GM12801 (cell line): ENCODE measurements around the gene WEE1.

Source experiments
- CTCF ChIP-seq: IDR thresholded peaks from one replicate; pipeline ENCODE4 v1.5.1; 2011; ENCODE audit warnings: control low read depth; ENCODE audit not compliant: insufficient read length; ENCODE audit errors: extremely low read depth

Gene WEE1

DNA sequence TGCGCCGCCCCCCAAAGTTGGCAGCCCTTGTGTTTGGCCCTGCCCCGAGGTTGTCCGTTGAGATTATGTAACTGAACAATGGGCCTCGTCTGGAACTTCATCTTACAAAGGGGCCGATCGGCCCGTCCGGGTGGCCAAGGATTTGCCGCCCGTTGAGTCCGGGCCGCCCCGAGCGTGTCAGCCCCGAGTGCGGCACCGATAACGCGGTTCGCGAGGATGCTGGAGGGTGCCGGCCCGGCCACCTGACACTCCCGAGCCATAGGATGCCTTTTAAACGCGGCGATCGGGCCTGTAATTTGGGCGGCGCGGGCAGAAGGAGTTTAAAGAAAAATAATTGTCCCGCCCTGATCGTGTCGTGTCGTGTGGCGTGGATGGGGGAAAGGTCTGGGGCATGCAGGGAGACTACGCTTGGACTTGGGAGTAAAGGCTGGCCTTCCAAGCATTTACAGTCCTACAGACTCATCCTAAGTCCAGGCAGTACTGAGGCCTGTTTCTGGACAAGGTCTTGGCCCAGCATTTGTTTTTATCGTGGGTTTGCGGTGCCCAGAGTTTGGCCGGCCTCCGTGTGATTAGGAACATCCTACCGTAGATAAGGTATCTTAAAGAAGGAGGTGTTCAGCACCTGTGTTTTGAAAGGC lies 1.3 kb downstream of the WEE1 start:
- TF ChIP-seq CTCF, result no peak

- no peak for TF ChIP-seq CTCF
Observed at GRCh38 chr11:9575260-9576240, 2.1 kb downstream of the WEE1 start.

DNA sequence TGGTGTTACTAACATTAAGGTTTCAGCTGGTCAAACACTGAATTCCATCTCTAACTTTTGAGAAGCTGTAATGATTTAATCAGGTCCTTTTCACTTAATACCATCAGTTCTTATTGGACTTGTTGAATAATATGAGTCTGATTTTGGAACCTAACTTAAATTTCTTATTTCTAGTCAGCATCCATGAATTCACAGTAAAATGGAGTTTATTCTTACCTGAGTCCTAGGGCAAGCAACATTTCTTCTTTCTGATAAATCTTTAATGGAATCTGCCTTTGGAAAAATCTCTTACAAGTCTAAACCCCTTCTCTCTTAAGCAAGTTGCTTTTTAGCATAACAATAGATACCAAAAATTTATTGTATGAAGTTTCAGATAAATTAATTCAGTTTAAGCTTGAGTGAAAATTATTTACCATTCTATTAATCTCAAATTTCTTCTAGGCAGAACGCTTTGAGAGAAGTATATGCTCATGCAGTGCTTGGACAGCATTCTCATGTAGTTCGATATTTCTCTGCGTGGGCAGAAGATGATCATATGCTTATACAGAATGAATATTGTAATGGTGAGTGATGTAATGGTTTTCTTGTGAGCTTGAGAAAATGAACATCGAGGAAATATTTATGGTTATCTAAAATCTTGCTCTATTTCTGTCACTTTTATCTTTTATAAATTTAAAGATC lies 3.4 kb downstream of the WEE1 start:
- TF ChIP-seq CTCF, result no peak

DNA sequence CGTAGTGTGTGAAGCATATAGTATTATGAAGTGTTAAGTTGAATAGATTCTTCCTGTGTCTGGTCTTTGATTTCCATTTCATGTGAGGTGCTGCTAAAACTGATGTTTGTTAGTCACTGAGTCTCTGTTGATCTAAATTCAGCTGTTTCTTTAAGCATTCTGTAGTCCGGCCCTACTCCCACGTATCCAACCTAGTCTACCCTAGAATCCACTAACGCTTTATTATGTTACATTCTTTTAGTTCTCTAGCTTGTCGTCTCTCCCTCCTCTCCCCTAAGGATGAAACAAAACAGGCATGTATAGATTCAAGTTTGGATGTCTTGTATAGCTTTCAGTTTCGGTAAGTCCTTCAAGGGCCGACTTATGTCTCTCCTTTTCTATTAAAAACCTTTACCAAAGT lies 4.1 kb downstream of the WEE1 start:
- TF ChIP-seq CTCF, result no peak

DNA sequence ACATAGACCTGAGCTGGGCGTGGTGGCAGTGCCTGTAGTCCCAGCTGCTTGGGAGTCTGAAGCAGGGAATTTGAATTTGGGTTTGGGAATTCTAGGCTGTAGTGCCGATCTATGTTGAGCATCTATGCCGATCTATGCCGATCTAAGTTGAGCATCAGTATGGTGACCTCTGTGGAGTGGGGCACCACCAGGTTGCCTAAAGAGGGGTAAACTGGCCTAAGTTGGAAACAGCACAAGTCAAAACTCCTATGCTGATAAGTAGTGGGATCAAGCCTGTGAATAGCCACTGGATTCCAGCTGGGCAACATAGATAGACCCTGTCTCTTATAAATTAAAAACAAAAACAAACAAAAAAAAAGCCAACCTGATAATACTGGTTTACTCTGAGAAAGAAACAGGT lies 7.4 kb downstream of the WEE1 start:
- TF ChIP-seq CTCF, result no peak

GRCh38 chr11:9581556-9582161 lies 8.2 kb downstream of the WEE1 start:
- TF ChIP-seq CTCF, result no peak

DNA sequence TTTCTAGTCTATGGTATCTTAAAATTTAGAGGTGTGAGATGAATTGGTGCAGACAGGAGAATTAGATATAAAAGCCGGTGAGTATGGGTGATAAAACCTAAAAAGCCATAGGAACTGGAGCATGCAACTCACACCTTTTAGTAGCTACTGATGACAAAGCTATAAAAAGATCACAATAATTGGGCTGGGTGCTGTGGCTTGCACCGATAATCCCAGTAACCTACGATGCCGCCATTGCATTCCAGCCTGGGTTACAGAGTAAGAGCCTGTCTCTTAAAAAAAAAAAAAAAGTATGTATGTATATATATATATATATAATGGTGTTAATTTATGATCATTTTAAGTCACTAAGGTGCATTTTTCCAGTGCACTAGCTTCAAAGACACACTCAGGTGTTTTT lies 17.2 kb downstream of the WEE1 start:
- TF ChIP-seq CTCF, result no peak
